NCI-H1436 treated with DMSO at 0.1 percent for 48 hours (cell line): ENCODE results near the gene EFS.
"Not testable (repeated sequence)": the region's sequence is repeated elsewhere in the genome, so short reads cannot be mapped to it uniquely, and the experiment has no call there.

ENCODE experiments used
- DNase-seq: peaks from one replicate; lab custom pipeline; 2025; lab: John Stamatoyannopoulos, UW

Gene EFS

GRCh38 chr14:23399591-23399990 is 34.6 kb upstream of the EFS start:
- no peak for DNase-seq

- DNase-seq, result no peak
These were observed 34.2 kb upstream of the EFS start for GRCh38 chr14:23399136-23399535.

GRCh38 chr14:23398348-23398747 is 33.4 kb upstream of the EFS start:
- DNase-seq, result no peak

- DNase-seq, result no peak
These were observed 31.9 kb upstream of the EFS start for GRCh38 chr14:23396781-23397407.

GRCh38 chr14:23396126-23396525 is 31.2 kb upstream of the EFS start:
- DNase-seq, result no peak

- no peak for DNase-seq
These were observed 27.6 kb upstream of the EFS start for GRCh38 chr14:23392613-23393012.

- not testable (repeated sequence) for DNase-seq
These were observed 24.9 kb upstream of the EFS start for GRCh38 chr14:23389871-23390270.

- no peak for DNase-seq
These were observed 24.4 kb upstream of the EFS start for GRCh38 chr14:23389396-23389795.

- DNase-seq, result no peak
These were observed 24.0 kb upstream of the EFS start for GRCh38 chr14:23388996-23389395.

GRCh38 chr14:23387916-23388882 is 23.2 kb upstream of the EFS start:
- DNase-seq, result no peak

GRCh38 chr14:23386999-23387398 is 22.0 kb upstream of the EFS start:
- no peak for DNase-seq

- DNase-seq, result not testable (repeated sequence)
These were observed 21.3 kb upstream of the EFS start for GRCh38 chr14:23386266-23386657.

- DNase-seq, result no peak
These were observed 20.8 kb upstream of the EFS start for GRCh38 chr14:23385642-23386265.

GRCh38 chr14:23385244-23385641 is 20.3 kb upstream of the EFS start:
- DNase-seq, result no peak

GRCh38 chr14:23384364-23385080 is 19.6 kb upstream of the EFS start:
- no peak for DNase-seq

- DNase-seq, result no peak
These were observed 17.9 kb upstream of the EFS start for GRCh38 chr14:23382731-23383440.

GRCh38 chr14:23382276-23382675 is 17.3 kb upstream of the EFS start:
- no peak for DNase-seq

- DNase-seq, result no peak
These were observed 16.9 kb upstream of the EFS start for GRCh38 chr14:23381871-23382270.

- DNase-seq, result no peak
These were observed 16.0 kb upstream of the EFS start for GRCh38 chr14:23380976-23381375.

- DNase-seq, result no peak
These were observed 15.4 kb upstream of the EFS start for GRCh38 chr14:23380197-23380914.
